ENCODE results near the gene ANKRD44.

The ANKRD44 gene

DNA sequence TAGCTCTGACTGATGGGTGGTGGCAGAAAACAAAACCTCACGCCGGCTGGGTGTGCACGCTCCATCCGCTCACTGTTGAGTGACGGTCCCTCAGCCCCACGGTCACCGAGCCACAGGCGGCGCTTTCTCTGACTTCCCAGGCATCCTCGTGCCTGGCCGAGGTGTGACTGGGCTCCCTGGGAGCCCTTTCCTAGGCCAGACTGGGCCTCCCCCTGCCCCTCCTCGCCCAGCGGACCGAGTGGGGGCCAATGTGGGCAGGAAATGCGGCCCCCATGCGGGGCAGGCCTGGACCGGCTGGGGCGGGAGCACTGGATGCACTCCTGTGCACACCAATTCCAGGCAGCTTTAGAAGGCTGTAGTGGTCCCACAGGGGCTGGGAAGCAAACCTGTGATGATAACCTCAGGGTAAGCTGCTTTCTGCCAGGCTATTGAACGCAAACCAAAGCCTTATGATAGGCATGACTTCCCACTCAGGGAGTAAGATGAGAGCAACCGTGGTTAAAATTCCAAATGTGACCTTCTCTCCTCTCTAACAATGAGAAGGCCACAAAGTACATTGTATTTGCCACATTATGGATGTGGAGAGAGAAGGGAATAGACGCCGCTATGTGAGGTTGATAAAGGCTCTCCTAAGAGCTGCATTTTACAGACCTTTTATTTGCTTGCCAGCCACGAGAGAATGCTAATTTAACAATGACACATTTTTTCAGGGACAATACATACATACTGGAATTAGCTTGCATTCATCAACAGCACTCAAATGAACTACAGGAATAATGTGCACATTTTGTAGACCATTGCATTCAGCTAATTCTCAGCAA, 300.2 kb downstream of the ANKRD44 start:
- TF ChIP-seq, protein P1, sequence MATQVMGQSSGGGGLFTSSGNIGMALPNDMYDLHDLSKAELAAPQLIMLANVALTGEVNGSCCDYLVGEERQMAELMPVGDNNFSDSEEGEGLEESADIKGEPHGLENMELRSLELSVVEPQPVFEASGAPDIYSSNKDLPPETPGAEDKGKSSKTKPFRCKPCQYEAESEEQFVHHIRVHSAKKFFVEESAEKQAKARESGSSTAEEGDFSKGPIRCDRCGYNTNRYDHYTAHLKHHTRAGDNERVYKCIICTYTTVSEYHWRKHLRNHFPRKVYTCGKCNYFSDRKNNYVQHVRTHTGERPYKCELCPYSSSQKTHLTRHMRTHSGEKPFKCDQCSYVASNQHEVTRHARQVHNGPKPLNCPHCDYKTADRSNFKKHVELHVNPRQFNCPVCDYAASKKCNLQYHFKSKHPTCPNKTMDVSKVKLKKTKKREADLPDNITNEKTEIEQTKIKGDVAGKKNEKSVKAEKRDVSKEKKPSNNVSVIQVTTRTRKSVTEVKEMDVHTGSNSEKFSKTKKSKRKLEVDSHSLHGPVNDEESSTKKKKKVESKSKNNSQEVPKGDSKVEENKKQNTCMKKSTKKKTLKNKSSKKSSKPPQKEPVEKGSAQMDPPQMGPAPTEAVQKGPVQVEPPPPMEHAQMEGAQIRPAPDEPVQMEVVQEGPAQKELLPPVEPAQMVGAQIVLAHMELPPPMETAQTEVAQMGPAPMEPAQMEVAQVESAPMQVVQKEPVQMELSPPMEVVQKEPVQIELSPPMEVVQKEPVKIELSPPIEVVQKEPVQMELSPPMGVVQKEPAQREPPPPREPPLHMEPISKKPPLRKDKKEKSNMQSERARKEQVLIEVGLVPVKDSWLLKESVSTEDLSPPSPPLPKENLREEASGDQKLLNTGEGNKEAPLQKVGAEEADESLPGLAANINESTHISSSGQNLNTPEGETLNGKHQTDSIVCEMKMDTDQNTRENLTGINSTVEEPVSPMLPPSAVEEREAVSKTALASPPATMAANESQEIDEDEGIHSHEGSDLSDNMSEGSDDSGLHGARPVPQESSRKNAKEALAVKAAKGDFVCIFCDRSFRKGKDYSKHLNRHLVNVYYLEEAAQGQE (IDR thresholded peaks at IDR 0.05; ENCODE audit: insufficient read depth in 1 of 2, low read depth in 2 of 2, low read length in 2 of 2), result no peak
- no peak for TF ChIP-seq TAF1 (IDR thresholded peaks at IDR 0.05; ENCODE audit: borderline replicate concordance, insufficient read depth, low read length)
- TF ChIP-seq SIN3A (IDR thresholded peaks at IDR 0.05; ENCODE audit: borderline replicate concordance, insufficient read depth, low read length), result no peak
- TF ChIP-seq FOXP2 (optimal IDR thresholded peaks at IDR 0.05; ENCODE audit: borderline replicate concordance, extremely low read depth, extremely low read length, insufficient read depth), result no peak
- no peak for TF ChIP-seq POLR2AphosphoS5 (IDR thresholded peaks at IDR 0.05; ENCODE audit: low read depth, low read length)

DNA sequence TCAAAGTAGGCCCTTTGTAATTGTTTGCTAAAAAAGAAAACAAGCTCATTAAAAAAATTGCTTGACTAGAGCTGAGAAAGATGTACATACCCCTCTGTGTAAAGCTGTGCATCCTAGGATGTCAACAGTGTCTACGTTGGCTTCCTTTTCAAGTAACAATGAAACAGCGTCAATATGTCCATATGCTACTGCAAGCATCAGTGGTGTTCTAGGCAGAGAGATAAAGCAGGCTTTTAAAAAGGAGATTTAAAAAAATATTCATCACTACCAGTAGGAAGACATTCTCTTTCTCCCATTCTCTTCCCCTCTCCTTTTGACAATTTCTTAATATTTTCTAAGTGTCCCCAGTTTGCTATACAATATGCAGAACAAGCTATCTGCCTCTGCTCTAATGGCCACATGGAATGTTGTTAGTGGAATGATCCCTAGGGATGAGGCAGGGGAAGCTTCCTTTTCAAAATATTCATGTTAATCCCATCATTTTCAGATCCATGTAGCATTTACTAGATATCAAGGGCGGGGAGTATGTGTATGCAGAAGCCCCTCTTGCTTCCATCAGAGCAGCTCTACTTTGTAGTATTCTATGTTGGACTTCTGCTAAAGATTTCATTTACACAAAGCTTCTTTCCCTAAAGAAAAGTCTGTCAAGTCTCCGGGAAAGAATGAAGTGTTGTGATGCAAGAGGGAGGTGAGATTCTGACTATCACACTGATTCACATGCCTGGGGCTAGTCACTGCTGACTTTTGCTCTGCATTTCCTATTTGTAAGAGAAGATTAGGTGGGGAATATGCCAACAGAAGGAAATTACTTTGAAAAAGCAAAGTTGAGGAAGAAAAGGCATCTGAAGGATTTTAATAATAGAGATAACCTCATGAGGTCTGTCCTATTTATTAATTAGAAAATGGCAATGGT, 302.6 kb downstream of the ANKRD44 start:
- TF ChIP-seq, protein P1 (IDR thresholded peaks at IDR 0.05; ENCODE audit: insufficient read depth in 1 of 2, low read depth in 2 of 2, low read length in 2 of 2), result no peak
- TF ChIP-seq SIN3A (IDR thresholded peaks at IDR 0.05; ENCODE audit: borderline replicate concordance, insufficient read depth, low read length) (no peak), POLR2AphosphoS5 (IDR thresholded peaks at IDR 0.05; ENCODE audit: low read depth, low read length) (no peak), FOXP2 (optimal IDR thresholded peaks at IDR 0.05; ENCODE audit: borderline replicate concordance, extremely low read depth, extremely low read length, insufficient read depth) (no peak), TAF1 (IDR thresholded peaks at IDR 0.05; ENCODE audit: borderline replicate concordance, insufficient read depth, low read length) (no peak)

DNA sequence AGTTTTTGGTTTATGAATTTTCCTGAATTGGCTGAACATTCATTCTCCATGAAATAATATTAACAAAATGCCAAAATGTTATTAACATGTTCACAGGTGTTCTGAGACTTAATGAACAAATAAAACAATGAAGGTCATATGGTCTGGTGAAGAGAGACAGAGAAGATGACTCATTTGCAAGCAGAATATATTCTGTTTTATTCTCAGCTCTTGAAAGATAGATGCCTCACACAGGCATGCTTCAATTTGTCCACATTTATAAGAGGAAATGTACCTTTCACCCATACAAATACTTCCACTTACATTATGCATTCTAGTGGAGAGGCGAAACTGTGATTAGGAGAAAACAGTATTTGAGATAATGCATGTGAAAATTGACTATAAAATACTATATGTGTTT, 308.7 kb downstream of the ANKRD44 start:
- TF ChIP-seq TAF1 (IDR thresholded peaks at IDR 0.05; ENCODE audit: borderline replicate concordance, insufficient read depth, low read length), result no peak
- no peak for TF ChIP-seq FOXP2 (optimal IDR thresholded peaks at IDR 0.05; ENCODE audit: borderline replicate concordance, extremely low read depth, extremely low read length, insufficient read depth)
- TF ChIP-seq, protein P1 (IDR thresholded peaks at IDR 0.05; ENCODE audit: insufficient read depth in 1 of 2, low read depth in 2 of 2, low read length in 2 of 2), result no peak
- no peak for TF ChIP-seq POLR2AphosphoS5 (IDR thresholded peaks at IDR 0.05; ENCODE audit: low read depth, low read length)
- no peak for TF ChIP-seq SIN3A (IDR thresholded peaks at IDR 0.05; ENCODE audit: borderline replicate concordance, insufficient read depth, low read length)

DNA sequence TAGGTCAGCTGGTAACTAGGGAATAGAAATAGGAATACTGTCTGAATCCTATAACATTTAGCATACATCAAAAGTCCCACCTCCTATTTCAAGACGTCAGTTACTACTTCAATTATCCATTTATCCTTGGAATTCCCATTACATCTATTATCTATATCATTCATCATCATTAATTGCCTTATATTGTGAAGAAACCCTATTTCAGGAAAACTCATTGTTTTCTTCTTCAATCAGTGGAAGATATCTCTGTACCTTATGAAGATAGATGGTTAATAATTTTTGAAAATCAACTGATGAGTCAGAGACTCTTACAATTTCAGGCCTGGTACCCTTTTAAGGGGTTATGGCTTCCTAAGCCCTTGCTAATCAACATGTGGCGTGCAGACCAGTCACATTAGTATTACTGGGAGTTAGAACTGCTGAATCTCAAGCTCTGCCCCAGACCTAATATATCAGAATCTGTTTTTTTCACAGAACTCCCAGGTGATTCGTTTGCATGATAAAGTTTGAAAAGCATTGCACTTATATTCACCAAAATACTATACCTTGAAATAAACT, 314.7 kb downstream of the ANKRD44 start:
- TF ChIP-seq, protein P1 (IDR thresholded peaks at IDR 0.05; ENCODE audit: insufficient read depth in 1 of 2, low read depth in 2 of 2, low read length in 2 of 2), result no peak
- TF ChIP-seq TAF1 (IDR thresholded peaks at IDR 0.05; ENCODE audit: borderline replicate concordance, insufficient read depth, low read length), result no peak
- TF ChIP-seq SIN3A (IDR thresholded peaks at IDR 0.05; ENCODE audit: borderline replicate concordance, insufficient read depth, low read length), result no peak
- TF ChIP-seq POLR2AphosphoS5 (IDR thresholded peaks at IDR 0.05; ENCODE audit: low read depth, low read length), result no peak
- TF ChIP-seq FOXP2 (optimal IDR thresholded peaks at IDR 0.05; ENCODE audit: borderline replicate concordance, extremely low read depth, extremely low read length, insufficient read depth), result no peak

Data from PFSK-1 (cell line).